A549 (cell line): Measurements from ENCODE around the gene MINDY4. TPM values are rescaled to one million over a fixed set of nuclear protein-coding genes. Genes with fewer than 3 reads are reported as not detected.

Experiments used
- ATAC-seq, 2 experiments: fragments of 200-7000 bp in 1 of 2; fragments of >200 bp in 1 of 2; cut with Nextera tagmentation in 1 of 2; cut with Tn5 transposase in 1 of 2; 3 replicates each; pipeline versions ENCODE4 v1.8.0 to v1.9.1; 2018 to 2020; ENCODE audit warnings: mild to moderate bottlenecking in 1 of 2, moderate library complexity in 1 of 2
- CTCF ChIA-PET: fragments of 300-600 bp; sonication (Branson Sonifier 250); formaldehyde crosslinking; extraction: SDS; loops from one replicate; lab custom pipeline; 2021; ENCODE audit warnings: antibody characterized with exemption, inconsistent platforms; lab: Yijun Ruan, JAX
- POLR2A ChIA-PET: fragments of 350-600 bp; formaldehyde crosslinking; extraction: SDS; loops from one replicate; lab custom pipeline; 2021; ENCODE audit warnings: antibody characterized with exemption, inconsistent platforms; lab: Yijun Ruan, JAX
- DNase-seq, 2 experiments: peaks; one replicate each; pipeline versions ENCODE4 v3.0.0 to v3.0.0-alpha.2; 2011 to 2016; ENCODE audit warnings: low read depth in 1 of 2, low spot score in 1 of 2
- FAIRE-seq: peaks from 2 replicates; lab custom pipeline; 2011; peaks lifted over from hg19 to GRCh38; lab: Jason Lieb, UNC
- H3K27ac ChIP-seq, 2 experiments: fragments of >200 bp; sonication (Bioruptor Twin); formaldehyde crosslinking; 3 replicates each; pipeline ENCODE4 v1.5.1; 2016 to 2017
- H3K4me1 ChIP-seq: fragments of >200 bp; sonication (Bioruptor Twin); formaldehyde crosslinking; 3 replicates; pipeline ENCODE4 v1.6.1; 2016
- H3K4me2 ChIP-seq: fragments of >200 bp; sonication (Bioruptor Twin); formaldehyde crosslinking; 3 replicates; pipeline ENCODE4 v1.6.1; 2016
- H3K4me3 ChIP-seq: fragments of >200 bp; sonication (Bioruptor Twin); formaldehyde crosslinking; 3 replicates; pipeline ENCODE4 v1.5.1; 2016
- H3K9me3 ChIP-seq: fragments of >200 bp; sonication (Bioruptor Twin); formaldehyde crosslinking; 3 replicates; pipeline ENCODE4 v1.6.1; 2016
- CBX8 ChIP-seq: fragments of 200-600 bp; sonication (generic); IDR thresholded peaks from 2 replicates; pipeline ENCODE4 v1.6.1; 2016
- CTCF ChIP-seq: fragments of >200 bp; sonication (Bioruptor Twin); formaldehyde crosslinking; IDR thresholded peaks from 3 replicates; pipeline ENCODE4 v1.5.1; 2016
- E2F6 ChIP-seq: IDR thresholded peaks from 2 replicates; pipeline ENCODE4 v1.6.1; 2012; ENCODE audit warnings: low read depth, borderline replicate concordance
- ESRRA ChIP-seq: fragments of 150-350 bp; IDR thresholded peaks from 2 replicates; pipeline ENCODE4 v1.6.1; 2014; ENCODE audit warnings: mild to moderate bottlenecking, low read length, borderline replicate concordance
- GATA3 ChIP-seq: IDR thresholded peaks from 2 replicates; pipeline ENCODE4 v1.6.1; 2012; ENCODE audit warnings: borderline replicate concordance
- HDAC2 ChIP-seq: fragments of 200-600 bp; sonication (generic); IDR thresholded peaks from 2 replicates; pipeline ENCODE4 v1.6.1; 2016
- JUNB ChIP-seq: fragments of >200 bp; sonication (Bioruptor Twin); formaldehyde crosslinking; IDR thresholded peaks from 2 replicates; pipeline ENCODE4 v1.6.1; 2016
- KDM5A ChIP-seq: fragments of 200-600 bp; sonication (generic); IDR thresholded peaks from 2 replicates; pipeline ENCODE4 v1.6.1; 2016; ENCODE audit warnings: antibody characterized with exemption, mild to moderate bottlenecking
- MAZ ChIP-seq: fragments of 150-350 bp; IDR thresholded peaks from 2 replicates; pipeline ENCODE4 v1.6.1; 2014; ENCODE audit warnings: antibody characterized with exemption, low read depth, low read length, borderline replicate concordance
- POLR2AphosphoS2 ChIP-seq: conservative IDR thresholded peaks from 2 replicates; pipeline ENCODE4 v1.6.1; 2012; ENCODE audit warnings: low read length, improper control_type of control experiment, inconsistent platforms
- RARB ChIP-seq: fragments of 250-450 bp; sonication (Bioruptor Pico); IDR thresholded peaks from 2 replicates; pipeline ENCODE4 v1.8.0; 2021; ENCODE audit warnings: mild to moderate bottlenecking, moderate library complexity
- REST ChIP-seq: fragments of 200-600 bp; sonication (generic); IDR thresholded peaks from 2 replicates; pipeline ENCODE4 v1.6.1; 2016; ENCODE audit warnings: antibody characterized with exemption, mild to moderate bottlenecking, moderate library complexity
- RNF2 ChIP-seq: fragments of 200-600 bp; sonication (generic); IDR thresholded peaks from 2 replicates; pipeline ENCODE4 v1.6.1; 2016; ENCODE audit warnings: low read depth, mild to moderate bottlenecking, antibody characterized with exemption, moderate library complexity, borderline replicate concordance
- SMC3 ChIP-seq: fragments of >200 bp; sonication (Bioruptor Twin); formaldehyde crosslinking; IDR thresholded peaks from 3 replicates; pipeline ENCODE4 v1.6.1; 2018; ENCODE audit warnings: inconsistent platforms
- TFCP2L1 ChIP-seq: fragments of 250-450 bp; sonication (Bioruptor Pico); IDR thresholded peaks from 2 replicates; pipeline ENCODE4 v1.5.0; 2021; ENCODE audit warnings: mild to moderate bottlenecking
- ZC3H11A ChIP-seq: fragments of 450-650 bp; IDR thresholded peaks from 2 replicates; pipeline ENCODE4 v1.6.1; 2014; ENCODE audit warnings: antibody characterized with exemption, mild to moderate bottlenecking
- ZSCAN20 ChIP-seq: fragments of 250-450 bp; sonication (Bioruptor Pico); IDR thresholded peaks from 2 replicates; pipeline ENCODE4 v1.8.0; 2022; ENCODE audit warnings: mild to moderate bottlenecking, moderate library complexity
- WGBS: methylation state at CpG from one replicate; pipeline ENCODE4 v1.1.6; 2017; ENCODE audit errors: missing lambda C conversion rate; 5-methylcytosine and 5-hydroxymethylcytosine counted together
- polyA plus RNA-seq, 4 experiments: library from polyadenylated mRNA; depleted of rRNA in 3 of 4; stranded (reverse); fragments of >200 nt; fragmentation: RNase III in 1 of 4; extraction: RNeasy Plus Mini Kit Qiagen cat#74134 plus additional on column Dnase treatment in 1 of 4; gene quantifications; 2 replicates in 3 of 4; 3 replicates in 1 of 4; pipeline ENCODE4 v1.2.3, GENCODE V29; 2011 to 2017

MINDY4 gene
- polyA plus RNA-seq, 2 of the 4 experiments (the other 2 are of a cell fraction): 1.8 to 3.6 TPM

- TF ChIP-seq SMC3 (no peak), MAZ (no peak), POLR2AphosphoS2 (no peak), REST (no peak), KDM5A (no peak)
- Histone ChIP-seq H3K4me3 (no peak overlapping the region), H3K4me2 (no peak overlapping the region), H3K4me1 (no peaks in the 10 kb centered on the region), H3K9me3 (no peaks in the 10 kb centered on the region), H3K27ac (no peak overlapping the region)
- no peak for ATAC-seq
- 91% methylated on average over 4 of the region's 5 CpGs for WGBS
- FAIRE-seq: no peak
- CTCF ChIA-PET: no interaction called here
- POLR2A ChIA-PET: no interaction called here
- DNase-seq: no peak
Measured at GRCh38 chr7:30871655-30872054, 100.4 kb downstream of the MINDY4 start.

GRCh38 chr7:30873207-30873606 lies 102.0 kb downstream of the MINDY4 start:
- H3K27ac ChIP-seq: no peak overlapping the region
- ATAC-seq (no peak), FAIRE-seq (no peak), DNase-seq (no peak)
- 58% methylated on average over 2 of the region's 2 CpGs for WGBS
- TF ChIP-seq ESRRA: no peak
- TF ChIP-seq HDAC2: no peak
- TF ChIP-seq RARB (CRISPR knock-in tag): no peak
- no peak for TF ChIP-seq JUNB
- no peak for TF ChIP-seq CBX8
- TF ChIP-seq CTCF: no peak
- TF ChIP-seq POLR2AphosphoS2: no peak
- TF ChIP-seq ZSCAN20 (CRISPR knock-in tag): no peak
- TF ChIP-seq TFCP2L1 (CRISPR knock-in tag): no peak
- no peak for TF ChIP-seq RNF2
- TF ChIP-seq ZC3H11A: no peak
- no peak for TF ChIP-seq GATA3
- TF ChIP-seq SMC3: no peak
- H3K4me3 ChIP-seq: no peak overlapping the region
- no peak overlapping the region for H3K4me2 ChIP-seq
- no peaks in the 10 kb centered on the region for H3K9me3 ChIP-seq
- H3K4me1 ChIP-seq: no peaks in the 10 kb centered on the region
- POLR2A ChIA-PET: no interaction called here
- CTCF ChIA-PET: interaction anchor here (1.0 kb wide), 1 partner anchor 25 kb away, joined by 3 read pairs; no protein-coding TSS in a partner anchor

- ChIA-PET CTCF (interaction anchor here (1.0 kb wide), 1 partner anchor 25 kb away, joined by 3 read pairs; no protein-coding TSS in a partner anchor), POLR2A (no interaction called here)
- DNase-seq: no peak
- no peak for ATAC-seq
- FAIRE-seq: no peak
- no peak overlapping the region for H3K4me2 ChIP-seq
- no peaks in the 10 kb centered on the region for H3K9me3 ChIP-seq
- H3K27ac ChIP-seq: no peak overlapping the region
- no peak for TF ChIP-seq E2F6
- no peaks in the 10 kb centered on the region for H3K4me1 ChIP-seq
- 85% methylated on average over 6 of the region's 6 CpGs for WGBS
- no peak overlapping the region for H3K4me3 ChIP-seq
Measured at GRCh38 chr7:30873656-30874055, 102.4 kb downstream of the MINDY4 start.
